Measurements from ENCODE around the gene SLAMF1.

SLAMF1 gene

DNA sequence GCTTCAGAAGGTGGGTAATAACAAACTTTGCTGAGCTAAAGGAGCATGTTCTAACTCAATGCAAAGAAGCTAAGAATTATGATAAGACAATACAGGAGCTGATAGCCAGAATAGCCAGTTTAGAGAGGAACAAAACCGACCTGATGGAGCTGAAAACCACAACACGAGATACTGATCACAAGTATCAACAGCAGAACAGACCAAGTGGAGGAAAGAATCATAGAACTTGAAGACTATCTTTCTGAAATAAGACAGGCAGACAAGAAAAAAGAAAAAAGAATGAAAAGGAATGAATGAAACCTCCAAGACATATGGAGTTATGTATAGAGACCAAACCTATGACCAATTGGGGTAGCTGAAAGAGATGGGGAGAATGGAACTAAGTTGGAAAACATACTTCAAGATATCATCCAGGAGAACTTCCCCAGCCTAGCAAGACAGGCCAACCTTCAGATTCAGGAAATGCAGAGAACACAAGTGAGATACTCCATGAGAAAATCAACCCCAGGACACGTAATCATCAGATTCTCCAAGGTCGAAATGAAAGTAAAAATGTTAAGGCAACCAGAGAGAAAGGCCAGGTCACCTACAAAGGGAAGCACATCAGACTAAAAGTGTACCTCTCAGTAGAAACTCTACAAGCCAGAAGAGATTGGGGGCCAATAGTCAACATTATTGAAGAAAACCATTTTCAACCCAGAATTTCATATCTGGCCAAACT lies 88.0 kb downstream of the SLAMF1 start:
- no peak for DNase-seq

All from inflammatory macrophage treated with lipopolysaccharide for 1 hour (primary cell).